Testis (tissue), 2 donors: ENCODE results near the gene LNX1.

Source experiments
- POLR2A ChIP-seq: fragments of 450-650 bp; IDR thresholded peaks from one replicate; pipeline ENCODE4 v1.6.1; 2017; ENCODE audit warnings: antibody characterized with exemption, mild to moderate bottlenecking, moderate library complexity
- TF ChIP-seq, protein P1 (sequence below), 3 experiments: fragments of 450-650 bp in 2 of 3; fragments of 200-600 bp in 1 of 3; sonication (generic) in 1 of 3; IDR thresholded peaks; one replicate each; pipeline ENCODE4 v1.5.1; 2016 to 2019; ENCODE audit warnings: antibody characterized with exemption in 3 of 3, mild to moderate bottlenecking in 2 of 3, moderate library complexity in 1 of 3

DNA sequence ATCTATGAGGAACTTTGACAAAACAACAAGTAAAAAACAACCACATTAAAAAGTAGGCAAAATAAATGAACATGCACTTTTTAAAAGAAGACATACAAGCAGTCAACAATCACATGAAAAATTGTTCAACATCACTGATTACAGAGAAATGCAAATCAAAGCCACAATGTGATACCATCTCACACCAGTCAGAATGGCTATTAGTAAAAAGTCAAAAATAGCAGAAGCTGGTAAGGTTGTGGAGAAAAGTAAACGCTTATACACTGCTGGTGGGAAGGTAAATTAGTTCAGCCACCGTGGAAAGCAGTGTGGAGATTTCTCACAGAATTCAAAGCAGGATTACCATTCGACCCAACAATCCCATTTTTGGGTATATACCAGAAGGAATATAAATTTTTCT, 17.0 kb upstream of the LNX1 start:
- TF ChIP-seq, protein P1, sequence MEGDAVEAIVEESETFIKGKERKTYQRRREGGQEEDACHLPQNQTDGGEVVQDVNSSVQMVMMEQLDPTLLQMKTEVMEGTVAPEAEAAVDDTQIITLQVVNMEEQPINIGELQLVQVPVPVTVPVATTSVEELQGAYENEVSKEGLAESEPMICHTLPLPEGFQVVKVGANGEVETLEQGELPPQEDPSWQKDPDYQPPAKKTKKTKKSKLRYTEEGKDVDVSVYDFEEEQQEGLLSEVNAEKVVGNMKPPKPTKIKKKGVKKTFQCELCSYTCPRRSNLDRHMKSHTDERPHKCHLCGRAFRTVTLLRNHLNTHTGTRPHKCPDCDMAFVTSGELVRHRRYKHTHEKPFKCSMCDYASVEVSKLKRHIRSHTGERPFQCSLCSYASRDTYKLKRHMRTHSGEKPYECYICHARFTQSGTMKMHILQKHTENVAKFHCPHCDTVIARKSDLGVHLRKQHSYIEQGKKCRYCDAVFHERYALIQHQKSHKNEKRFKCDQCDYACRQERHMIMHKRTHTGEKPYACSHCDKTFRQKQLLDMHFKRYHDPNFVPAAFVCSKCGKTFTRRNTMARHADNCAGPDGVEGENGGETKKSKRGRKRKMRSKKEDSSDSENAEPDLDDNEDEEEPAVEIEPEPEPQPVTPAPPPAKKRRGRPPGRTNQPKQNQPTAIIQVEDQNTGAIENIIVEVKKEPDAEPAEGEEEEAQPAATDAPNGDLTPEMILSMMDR (IDR thresholded peaks at IDR 0.05): no peak
- TF ChIP-seq POLR2A: no peak
